ENCODE measurements around the gene CTDP1. TPM values are rescaled to one million over a fixed set of nuclear protein-coding genes. Genes with fewer than 3 reads are reported as not detected.
"Not testable (repeated sequence)": the region's sequence is repeated elsewhere in the genome, so short reads cannot be mapped to it uniquely, and the experiment has no call there.

Gene CTDP1
- total RNA-seq, 2 experiments from 2014 or later = 28.0 to 29.1 TPM

- Mint-ChIP-seq H3K27me3 (ENCODE audit: low read depth) (no peaks in the 10 kb centered on the region), H3K4me1 (ENCODE audit: low read depth) (peaks cover 46% of the 10 kb centered on the region), H3K4me3 (no peak overlapping the region), H3K9me3 (no peaks in the 10 kb centered on the region), H3K36me3 (ENCODE audit: low read depth) (peaks cover 5% of the 10 kb centered on the region), H3K27ac (no peak overlapping the region)
- no peak for DNase-seq
- intact Hi-C loops (cut with micrococcal nuclease) = no loop called here
- CTCF ChIA-PET = no interaction called here
These were observed 10.5 kb downstream of the CTDP1 start for GRCh38 chr18:79690071-79690470.

- H3K27ac Mint-ChIP-seq = no peak overlapping the region
These were observed 11.2 kb downstream of the CTDP1 start for GRCh38 chr18:79690586-79691482.

GRCh38 chr18:79692056-79692455 is 12.5 kb downstream of the CTDP1 start:
- intact Hi-C loops (cut with micrococcal nuclease) = no loop called here
- Mint-ChIP-seq H3K36me3 (ENCODE audit: low read depth) (peaks cover 3% of the 10 kb centered on the region), H3K9me3 (no peaks in the 10 kb centered on the region), H3K27ac (peak overlapping the region; percentile 24), H3K4me3 (no peak overlapping the region), H3K4me1 (ENCODE audit: low read depth) (peaks cover 33% of the 10 kb centered on the region), H3K27me3 (ENCODE audit: low read depth) (no peaks in the 10 kb centered on the region)
- no peak for DNase-seq
- CTCF ChIA-PET = no interaction called here

More at GRCh38 chr18:79690586-79691482, 11.2 kb downstream of the CTDP1 start:
- Mint-ChIP-seq H3K9me3 (no peaks in the 10 kb centered on the region), H3K4me1 (ENCODE audit: low read depth) (peaks cover 40% of the 10 kb centered on the region), H3K36me3 (ENCODE audit: low read depth) (peaks cover 3% of the 10 kb centered on the region), H3K4me3 (no peak overlapping the region), H3K27me3 (ENCODE audit: low read depth) (no peaks in the 10 kb centered on the region)
- intact Hi-C loops (cut with micrococcal nuclease) = no loop called here
- DNase-seq = no peak
- CTCF ChIA-PET = no interaction called here

- DNase-seq = no peak
These were observed 13.3 kb downstream of the CTDP1 start for GRCh38 chr18:79692886-79693285.

GRCh38 chr18:79693561-79694205 is 14.1 kb downstream of the CTDP1 start:
- peaks cover 11% of the 10 kb centered on the region for H3K36me3 Mint-ChIP-seq (ENCODE audit: low read depth)
- H3K4me3 Mint-ChIP-seq = no peak overlapping the region
- no peaks in the 10 kb centered on the region for H3K9me3 Mint-ChIP-seq
- peak overlapping the region; percentile 46 for H3K27ac Mint-ChIP-seq
- no peak for DNase-seq
- intact Hi-C loops (cut with micrococcal nuclease) = no loop called here
- CTCF ChIA-PET = no interaction called here
- H3K4me1 Mint-ChIP-seq (ENCODE audit: low read depth) = peaks cover 26% of the 10 kb centered on the region
- H3K27me3 Mint-ChIP-seq (ENCODE audit: low read depth) = no peaks in the 10 kb centered on the region

More at GRCh38 chr18:79692886-79693285, 13.3 kb downstream of the CTDP1 start:
- Mint-ChIP-seq H3K27me3 (ENCODE audit: low read depth) (no peaks in the 10 kb centered on the region), H3K4me3 (no peak overlapping the region), H3K4me1 (ENCODE audit: low read depth) (peaks cover 29% of the 10 kb centered on the region), H3K27ac (no peak overlapping the region), H3K36me3 (ENCODE audit: low read depth) (peaks cover 7% of the 10 kb centered on the region), H3K9me3 (no peaks in the 10 kb centered on the region)
- intact Hi-C loops (cut with micrococcal nuclease) = no loop called here
- CTCF ChIA-PET = no interaction called here

- peaks cover 20% of the 10 kb centered on the region for H3K4me1 Mint-ChIP-seq (ENCODE audit: low read depth)
- H3K27me3 Mint-ChIP-seq (ENCODE audit: low read depth); intact Hi-C loops (cut with micrococcal nuclease); H3K4me3 Mint-ChIP-seq; H3K9me3 Mint-ChIP-seq; DNase-seq; CTCF ChIA-PET: not testable (repeated sequence)
- peak overlapping the region; percentile 66 for H3K27ac Mint-ChIP-seq
- peaks cover 13% of the 10 kb centered on the region for H3K36me3 Mint-ChIP-seq (ENCODE audit: low read depth)
These were observed 14.7 kb downstream of the CTDP1 start for GRCh38 chr18:79694206-79694894.

GRCh38 chr18:79694895-79695213 is 15.3 kb downstream of the CTDP1 start:
- peak overlapping the region; percentile 66 for H3K27ac Mint-ChIP-seq

GRCh38 chr18:79695269-79695668 is 15.7 kb downstream of the CTDP1 start:
- no peak overlapping the region for H3K4me3 Mint-ChIP-seq
- no peaks in the 10 kb centered on the region for H3K27me3 Mint-ChIP-seq (ENCODE audit: low read depth)
- no peaks in the 10 kb centered on the region for H3K9me3 Mint-ChIP-seq
- intact Hi-C loops (cut with micrococcal nuclease) = no loop called here
- CTCF ChIA-PET = no interaction called here
- peak overlapping the region; percentile 66 for H3K27ac Mint-ChIP-seq
- DNase-seq = no peak
- H3K36me3 Mint-ChIP-seq (ENCODE audit: low read depth) = peaks cover 15% of the 10 kb centered on the region
- peaks cover 16% of the 10 kb centered on the region for H3K4me1 Mint-ChIP-seq (ENCODE audit: low read depth)

More at GRCh38 chr18:79694895-79695213, 15.3 kb downstream of the CTDP1 start:
- Mint-ChIP-seq H3K4me3 (no peak overlapping the region), H3K4me1 (ENCODE audit: low read depth) (peaks cover 18% of the 10 kb centered on the region), H3K27me3 (ENCODE audit: low read depth) (no peaks in the 10 kb centered on the region), H3K36me3 (ENCODE audit: low read depth) (peaks cover 13% of the 10 kb centered on the region), H3K9me3 (no peaks in the 10 kb centered on the region)
- intact Hi-C loops (cut with micrococcal nuclease) = no loop called here
- no peak for DNase-seq
- CTCF ChIA-PET = no interaction called here

- H3K27me3 Mint-ChIP-seq (ENCODE audit: low read depth) = no peaks in the 10 kb centered on the region
- CTCF ChIA-PET = no interaction called here
- no peaks in the 10 kb centered on the region for H3K9me3 Mint-ChIP-seq
- intact Hi-C loops (cut with micrococcal nuclease) = no loop called here
- peaks cover 16% of the 10 kb centered on the region for H3K36me3 Mint-ChIP-seq (ENCODE audit: low read depth)
- DNase-seq = no peak
- H3K27ac Mint-ChIP-seq = peak overlapping the region; percentile 13
- H3K4me3 Mint-ChIP-seq = no peak overlapping the region
- peaks cover 14% of the 10 kb centered on the region for H3K4me1 Mint-ChIP-seq (ENCODE audit: low read depth)
These were observed 16.6 kb downstream of the CTDP1 start for GRCh38 chr18:79695856-79696850.

GRCh38 chr18:79697178-79697577 is 17.6 kb downstream of the CTDP1 start:
- Mint-ChIP-seq H3K4me3 (no peak overlapping the region), H3K9me3 (no peaks in the 10 kb centered on the region), H3K27ac (no peak overlapping the region), H3K4me1 (ENCODE audit: low read depth) (peaks cover 13% of the 10 kb centered on the region), H3K27me3 (ENCODE audit: low read depth) (no peaks in the 10 kb centered on the region), H3K36me3 (ENCODE audit: low read depth) (peaks cover 20% of the 10 kb centered on the region)
- intact Hi-C loops (cut with micrococcal nuclease) = no loop called here
- DNase-seq = no peak
- CTCF ChIA-PET = no interaction called here

- H3K27ac Mint-ChIP-seq = no peak overlapping the region
These were observed 18.4 kb downstream of the CTDP1 start for GRCh38 chr18:79697976-79698375.

More at GRCh38 chr18:79697976-79698375, 18.4 kb downstream of the CTDP1 start:
- Mint-ChIP-seq H3K4me1 (ENCODE audit: low read depth) (peaks cover 6% of the 10 kb centered on the region), H3K9me3 (no peaks in the 10 kb centered on the region), H3K4me3 (no peak overlapping the region), H3K36me3 (ENCODE audit: low read depth) (peaks cover 20% of the 10 kb centered on the region), H3K27me3 (ENCODE audit: low read depth) (no peaks in the 10 kb centered on the region)
- no peak for DNase-seq
- intact Hi-C loops (cut with micrococcal nuclease) = no loop called here
- CTCF ChIA-PET = no interaction called here

Data from activated naive CD4-positive, alpha-beta T cell treated with anti-CD3 and anti-CD28 coated beads for 36 hours (primary cell).